SK-N-SH treated with all-trans-retinoic acid at 6 μM for 48 hours (cell line): ENCODE measurements around the gene AGAP1.

Source experiments
- BACH2 ChIP-seq: fragments of 250-450 bp; sonication (Bioruptor Pico); IDR thresholded peaks from 2 replicates; pipeline ENCODE4 v1.9.0; 2021; ENCODE audit warnings: mild to moderate bottlenecking, borderline replicate concordance
- PATZ1 ChIP-seq: fragments of 250-450 bp; sonication (Bioruptor Pico); IDR thresholded peaks from 2 replicates; pipeline ENCODE4 v1.8.0; 2020; ENCODE audit warnings: mild to moderate bottlenecking, moderate library complexity, borderline replicate concordance
- TCF4 ChIP-seq: fragments of 250-450 bp; sonication (Bioruptor Pico); IDR thresholded peaks from 2 replicates; pipeline ENCODE4 v1.8.0; 2021; ENCODE audit warnings: mild to moderate bottlenecking, moderate library complexity, borderline replicate concordance
- ZNF565 ChIP-seq: fragments of 450-650 bp; formaldehyde crosslinking; conservative IDR thresholded peaks from 2 replicates; pipeline ENCODE4 v1.5.0; 2020; ENCODE audit warnings: low read depth, mild to moderate bottlenecking, moderate library complexity
- ZNF70 ChIP-seq: fragments of 450-650 bp; formaldehyde crosslinking; IDR thresholded peaks from 2 replicates; pipeline ENCODE4 v1.5.0; 2020; ENCODE audit warnings: mild to moderate bottlenecking, moderate library complexity
- TF ChIP-seq, protein P1 (sequence below): fragments of 250-450 bp; sonication (Bioruptor Pico); IDR thresholded peaks from 2 replicates; pipeline ENCODE4 v1.5.1; 2020; ENCODE audit warnings: low read depth, mild to moderate bottlenecking, moderate library complexity

GRCh38 chr2:235934059-235934773 is 440.4 kb downstream of the AGAP1 start:
- TF ChIP-seq PATZ1 (CRISPR knock-in tag) (no peak), ZNF70 (CRISPR knock-in tag) (no peak), ZNF565 (CRISPR knock-in tag) (no peak), TCF4 (no peak), BACH2 (CRISPR knock-in tag) (no peak)
- TF ChIP-seq, protein P1, sequence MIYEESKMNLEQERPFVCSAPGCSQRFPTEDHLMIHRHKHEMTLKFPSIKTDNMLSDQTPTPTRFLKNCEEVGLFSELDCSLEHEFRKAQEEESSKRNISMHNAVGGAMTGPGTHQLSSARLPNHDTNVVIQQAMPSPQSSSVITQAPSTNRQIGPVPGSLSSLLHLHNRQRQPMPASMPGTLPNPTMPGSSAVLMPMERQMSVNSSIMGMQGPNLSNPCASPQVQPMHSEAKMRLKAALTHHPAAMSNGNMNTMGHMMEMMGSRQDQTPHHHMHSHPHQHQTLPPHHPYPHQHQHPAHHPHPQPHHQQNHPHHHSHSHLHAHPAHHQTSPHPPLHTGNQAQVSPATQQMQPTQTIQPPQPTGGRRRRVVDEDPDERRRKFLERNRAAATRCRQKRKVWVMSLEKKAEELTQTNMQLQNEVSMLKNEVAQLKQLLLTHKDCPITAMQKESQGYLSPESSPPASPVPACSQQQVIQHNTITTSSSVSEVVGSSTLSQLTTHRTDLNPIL (CRISPR knock-in tag): no peak
